WTC11 (cell line): Measurements from ENCODE around the gene SLC25A20. TPM values are rescaled to one million over a fixed set of nuclear protein-coding genes. Genes with fewer than 3 reads are reported as not detected.
A peak's percentile ranks its signal among the peaks of the same experiment; 100 is the strongest.

Source experiments
- ATAC-seq: fragments of 200-7000 bp; cut with Tn5 transposase; 2 replicates; pipeline ENCODE4 v1.10.0; 2021; ENCODE audit warnings: mild to moderate bottlenecking, moderate library complexity
- CTCF ChIA-PET: fragments of 300-600 bp; sonication (Branson Sonifier 250); formaldehyde crosslinking; loops from one replicate; lab custom pipeline; 2021; ENCODE audit warnings: antibody characterized with exemption; lab: Charles Lee
- POLR2A ChIA-PET: fragments of 350-600 bp; sonication (Branson Sonifier 250); formaldehyde crosslinking; loops from one replicate; lab custom pipeline; 2021; ENCODE audit warnings: antibody characterized with exemption; lab: Charles Lee
- DNase-seq: peaks from one replicate; pipeline ENCODE4 v3.0.0; 2021; ENCODE audit warnings: low spot score
- H3K27ac Mint-ChIP-seq: 2 replicates; pipeline ENCODE4 v1.8.0; 2021; ENCODE audit warnings: mixed read lengths
- H3K27me3 Mint-ChIP-seq: 2 replicates; pipeline ENCODE4 v1.8.0; 2021; ENCODE audit warnings: low read depth, mild to moderate bottlenecking, moderate library complexity, mixed read lengths
- H3K36me3 Mint-ChIP-seq: 2 replicates; pipeline ENCODE4 v1.8.0; 2021; ENCODE audit warnings: mixed read lengths
- H3K4me1 Mint-ChIP-seq: 2 replicates; pipeline ENCODE4 v1.8.0; 2022; ENCODE audit warnings: mixed read lengths
- H3K4me3 Mint-ChIP-seq: 2 replicates; pipeline ENCODE4 v1.8.0; 2021; ENCODE audit warnings: mild to moderate bottlenecking, moderate library complexity, mixed read lengths
- H3K9me3 Mint-ChIP-seq: 2 replicates; pipeline ENCODE4 v1.8.0; 2021; ENCODE audit warnings: mixed read lengths
- AR ChIP-seq: fragments of 250-450 bp; sonication (Bioruptor Pico); IDR thresholded peaks from 2 replicates; pipeline ENCODE4 v1.9.0; 2021; ENCODE audit warnings: mild to moderate bottlenecking
- ATF3 ChIP-seq: sonication (generic); formaldehyde crosslinking; conservative IDR thresholded peaks from 2 replicates; pipeline ENCODE4 v1.8.1; 2022; ENCODE audit warnings: mild to moderate bottlenecking, missing genetic modification reagents
- E2F4 ChIP-seq: sonication (generic); formaldehyde crosslinking; IDR thresholded peaks from 2 replicates; pipeline ENCODE4 v1.8.1; 2022; ENCODE audit warnings: low read depth, mild to moderate bottlenecking, moderate library complexity, missing genetic modification reagents, borderline replicate concordance
- EMX1 ChIP-seq: fragments of 250-450 bp; sonication (Bioruptor Pico); IDR thresholded peaks from 2 replicates; pipeline ENCODE4 v1.8.0; 2021; ENCODE audit warnings: mild to moderate bottlenecking
- ERG ChIP-seq: fragments of 250-450 bp; sonication (Bioruptor Pico); IDR thresholded peaks from 2 replicates; pipeline ENCODE4 v1.8.0; 2021; ENCODE audit warnings: mild to moderate bottlenecking
- FOXP1 ChIP-seq: sonication (generic); formaldehyde crosslinking; IDR thresholded peaks from 2 replicates; pipeline ENCODE4 v1.8.0; 2022; ENCODE audit warnings: missing genetic modification reagents, mild to moderate bottlenecking, moderate library complexity, borderline replicate concordance
- FOXP4 ChIP-seq: sonication (generic); formaldehyde crosslinking; IDR thresholded peaks from 2 replicates; pipeline ENCODE4 v1.8.0; 2022; ENCODE audit warnings: mild to moderate bottlenecking, missing genetic modification reagents
- HMGA2 ChIP-seq: fragments of 250-450 bp; sonication (Bioruptor Pico); IDR thresholded peaks from 2 replicates; pipeline ENCODE4 v1.4.0; 2021; ENCODE audit warnings: mild to moderate bottlenecking, moderate library complexity
- IRF1 ChIP-seq: sonication (generic); formaldehyde crosslinking; IDR thresholded peaks from 2 replicates; pipeline ENCODE4 v1.8.0; 2023; ENCODE audit warnings: missing genetic modification reagents
- JAZF1 ChIP-seq: fragments of 250-450 bp; sonication (Bioruptor Pico); IDR thresholded peaks from 2 replicates; pipeline ENCODE4 v1.9.0; 2021; ENCODE audit warnings: moderate library complexity, mild to moderate bottlenecking, inconsistent platforms
- NFE2L1 ChIP-seq: sonication (generic); formaldehyde crosslinking; IDR thresholded peaks from 2 replicates; pipeline ENCODE4 v1.8.1; 2023; ENCODE audit warnings: missing genetic modification reagents
- SMAD3 ChIP-seq: sonication (generic); formaldehyde crosslinking; IDR thresholded peaks from 2 replicates; pipeline ENCODE4 v1.8.0; 2022; ENCODE audit warnings: missing genetic modification reagents, mild to moderate bottlenecking, borderline replicate concordance
- SOX15 ChIP-seq: fragments of 250-450 bp; sonication (Bioruptor Pico); IDR thresholded peaks from 2 replicates; pipeline ENCODE4 v1.9.0; 2021; ENCODE audit warnings: mild to moderate bottlenecking
- TP53 ChIP-seq: sonication (generic); formaldehyde crosslinking; IDR thresholded peaks from 2 replicates; pipeline ENCODE4 v1.8.1; 2023; ENCODE audit warnings: mild to moderate bottlenecking, missing genetic modification reagents
- ZMAT4 ChIP-seq: fragments of 250-450 bp; sonication (Bioruptor Pico); IDR thresholded peaks from 2 replicates; pipeline ENCODE4 v1.9.0; 2021; ENCODE audit warnings: mild to moderate bottlenecking
- ZNF121 ChIP-seq: sonication (generic); formaldehyde crosslinking; IDR thresholded peaks from 2 replicates; pipeline ENCODE4 v1.8.0; 2023; ENCODE audit warnings: missing genetic modification reagents
- ZNF138 ChIP-seq: sonication (generic); formaldehyde crosslinking; conservative IDR thresholded peaks from 2 replicates; pipeline ENCODE4 v1.8.1; 2022; ENCODE audit warnings: mild to moderate bottlenecking, moderate library complexity, missing genetic modification reagents
- ZNF263 ChIP-seq: sonication (generic); formaldehyde crosslinking; IDR thresholded peaks from 2 replicates; pipeline ENCODE4 v1.8.1; 2022; ENCODE audit warnings: low read depth, mild to moderate bottlenecking, moderate library complexity, missing genetic modification reagents
- ZNF396 ChIP-seq: fragments of 250-450 bp; sonication (Bioruptor Pico); IDR thresholded peaks from 2 replicates; pipeline ENCODE4 v1.8.0; 2021; ENCODE audit warnings: mild to moderate bottlenecking, moderate library complexity, borderline replicate concordance
- ZNF425 ChIP-seq: fragments of 250-450 bp; sonication (Bioruptor Pico); conservative IDR thresholded peaks from 2 replicates; pipeline ENCODE4 v1.9.0; 2021; ENCODE audit warnings: mild to moderate bottlenecking
- ZNF671 ChIP-seq: fragments of 250-450 bp; sonication (Bioruptor Pico); IDR thresholded peaks from 2 replicates; pipeline ENCODE4 v1.8.0; 2021; ENCODE audit warnings: mild to moderate bottlenecking
- total RNA-seq: library from RNA; stranded (reverse); gene quantifications from 3 replicates; pipeline ENCODE4 v1.2.3, GENCODE V29; 2021

Gene SLC25A20
- total RNA-seq, 1 experiment from 2014 or later = 4.9 TPM

- no peak for ATAC-seq
- peaks cover 18% of the 10 kb centered on the region for H3K4me1 Mint-ChIP-seq
- H3K4me3 Mint-ChIP-seq = no peak overlapping the region
- H3K27ac Mint-ChIP-seq = no peak overlapping the region
- DNase-seq = no peak
- ChIA-PET POLR2A (no interaction called here), CTCF (no interaction called here)
- no peaks in the 10 kb centered on the region for H3K36me3 Mint-ChIP-seq
- TF ChIP-seq NFE2L1 = no peak
- no peak for TF ChIP-seq JAZF1 (CRISPR knock-in tag)
- no peak for TF ChIP-seq SOX15 (CRISPR knock-in tag)
- no peak for TF ChIP-seq SMAD3
- no peak for TF ChIP-seq ZNF425 (CRISPR knock-in tag)
- no peak for TF ChIP-seq ZMAT4
- no peak for TF ChIP-seq FOXP1 (CRISPR knock-in tag)
- no peak for TF ChIP-seq TP53
- no peak for TF ChIP-seq AR (CRISPR knock-in tag)
- no peak for TF ChIP-seq ZNF121
- TF ChIP-seq ZNF671 (CRISPR knock-in tag) = no peak
- TF ChIP-seq ZNF138 (CRISPR knock-in tag) = no peak
- H3K27me3 Mint-ChIP-seq = peaks cover 17% of the 10 kb centered on the region
- H3K9me3 Mint-ChIP-seq = no peaks in the 10 kb centered on the region
These were observed 49.7 kb downstream of the SLC25A20 start for GRCh38 chr3:48848816-48849515.

- DNase-seq (peak; percentile 85), ATAC-seq (peak; percentile 85)
- no peaks in the 10 kb centered on the region for H3K9me3 Mint-ChIP-seq
- peak within 1 kb of the TSS; percentile 82 for H3K4me3 Mint-ChIP-seq
- H3K4me1 Mint-ChIP-seq = peaks cover 18% of the 10 kb centered on the region
- peaks cover 17% of the 10 kb centered on the region for H3K27me3 Mint-ChIP-seq
- peak within 1 kb of the TSS; percentile 78; the same call in 1 of the 2 replicates for H3K27ac Mint-ChIP-seq
- ChIA-PET CTCF (interaction anchor here (0.7 to 1.5 kb wide), 7 partner anchors 8 to 162 kb away, joined by 3 to 10 read pairs (median 4); partner anchors contain the start of genes ARIH2, NCKIPSD and SLC25A20), POLR2A (interaction anchor here (0.9 kb wide), 1 partner anchor 51 kb away, joined by 3 read pairs; the partner anchor contains the start of gene SLC25A20)
- no peaks in the 10 kb centered on the region for H3K36me3 Mint-ChIP-seq
- TF ChIP-seq IRF1 (CRISPR knock-in tag) = peak; percentile 46; the same call in 1 of the 2 replicates
- no peak for TF ChIP-seq ZNF263 (CRISPR knock-in tag)
- no peak for TF ChIP-seq ZNF396 (CRISPR knock-in tag)
- TF ChIP-seq FOXP1 (CRISPR knock-in tag) = peak; percentile 77; the same call in 1 of the 2 replicates
- peak; percentile 9; the same call in 1 of the 2 replicates for TF ChIP-seq FOXP4 (CRISPR knock-in tag)
- TF ChIP-seq E2F4 (CRISPR knock-in tag) = no peak
- no peak for TF ChIP-seq ZNF671 (CRISPR knock-in tag)
- TF ChIP-seq ATF3 (CRISPR knock-in tag) = no peak
- TF ChIP-seq EMX1 (CRISPR knock-in tag) = no peak
- no peak for TF ChIP-seq HMGA2 (CRISPR knock-in tag)
- TF ChIP-seq ERG = no peak
These were observed 50.9 kb downstream of the SLC25A20 start, which contains the start of gene PRKAR2A for GRCh38 chr3:48847504-48848423. Gene PRKAR2A (minus strand): TSS chr3:48847874. CDS start chr3:48847596, 278 bp downstream.
